HEK293 (cell line): ENCODE results near the gene MCF2L.

Experiments
- ATF2 ChIP-seq: fragments of 450-650 bp; formaldehyde crosslinking; IDR thresholded peaks from 2 replicates; pipeline ENCODE4 v1.5.1; 2016; ENCODE audit warnings: missing biosample characterization, missing genetic modification characterization, low read depth
- CTCF ChIP-seq: fragments of 450-650 bp; formaldehyde crosslinking; IDR thresholded peaks from 2 replicates; pipeline ENCODE4 v1.5.1; 2016; ENCODE audit warnings: missing biosample characterization, missing genetic modification characterization
- MEIS1 ChIP-seq: sonication (generic); formaldehyde crosslinking; IDR thresholded peaks from 2 replicates; pipeline ENCODE4 v1.8.1; 2022; ENCODE audit warnings: missing genetic modification reagents, mild to moderate bottlenecking, borderline replicate concordance
- PBX3 ChIP-seq: sonication (generic); formaldehyde crosslinking; IDR thresholded peaks from 2 replicates; pipeline ENCODE4 v1.8.1; 2022; ENCODE audit warnings: mild to moderate bottlenecking, moderate library complexity, missing genetic modification reagents
- REST ChIP-seq: fragments of 450-650 bp; formaldehyde crosslinking; IDR thresholded peaks from 2 replicates; pipeline ENCODE4 v1.5.1; 2016; ENCODE audit warnings: missing biosample characterization, missing genetic modification characterization
- TCF7L2 ChIP-seq: IDR thresholded peaks from 2 replicates; pipeline ENCODE4 v1.6.1; 2011; ENCODE audit warnings: low read depth, mild to moderate bottlenecking, inconsistent platforms, low read length, moderate library complexity, borderline replicate concordance
- ZBTB26 ChIP-seq: fragments of 450-650 bp; formaldehyde crosslinking; optimal IDR thresholded peaks from 2 replicates; pipeline ENCODE3; 2016; ENCODE audit warnings: missing biosample characterization, mild to moderate bottlenecking, missing genetic modification characterization
- ZBTB7A ChIP-seq: fragments of 450-650 bp; formaldehyde crosslinking; IDR thresholded peaks from 2 replicates; pipeline ENCODE4 v1.5.1; 2016; ENCODE audit warnings: low read depth, missing biosample characterization, missing genetic modification characterization
- ZEB2 ChIP-seq: fragments of 450-650 bp; formaldehyde crosslinking; IDR thresholded peaks from 2 replicates; pipeline ENCODE4 v1.5.1; 2016; ENCODE audit warnings: missing biosample characterization, missing genetic modification characterization
- ZNF16 ChIP-seq: fragments of 450-650 bp; formaldehyde crosslinking; IDR thresholded peaks from 2 replicates; pipeline ENCODE4 v1.5.1; 2016; ENCODE audit warnings: low read depth, missing biosample characterization, missing genetic modification characterization
- ZNF311 ChIP-seq: fragments of 450-650 bp; formaldehyde crosslinking; IDR thresholded peaks from 2 replicates; pipeline ENCODE4 v1.5.1; 2017; ENCODE audit warnings: missing biosample characterization, missing genetic modification characterization, borderline replicate concordance
- ZNF830 ChIP-seq: fragments of 450-650 bp; IDR thresholded peaks from 2 replicates; pipeline ENCODE4 v1.5.0; 2018; ENCODE audit warnings: missing biosample characterization, missing genetic modification characterization, low read depth, mild to moderate bottlenecking, moderate library complexity

- TF ChIP-seq ZNF311 (tag by site-specific recombination) (no peak), MEIS1 (CRISPR knock-in tag) (no peak), CTCF (tag by site-specific recombination) (no peak), TCF7L2 (no peak), ZNF16 (no peak), PBX3 (CRISPR knock-in tag) (no peak), REST (tag by site-specific recombination) (no peak), ZNF830 (no peak), ATF2 (tag by site-specific recombination) (no peak), ZEB2 (tag by site-specific recombination) (no peak), ZBTB7A (tag by site-specific recombination) (no peak), ZBTB26 (tag by site-specific recombination) (no peak)
Observed at GRCh38 chr13:113148940-113149503, 180.0 kb downstream of the MCF2L start.
